Stimulated activated CD8-positive, alpha-beta memory T cell treated with anti-CD3 and anti-CD28 coated beads, Interleukin-7, amount 100 ng/mL, for 24 hours (primary cell): Measurements from ENCODE around the gene MAML2.

Source experiments
- DNase-seq: peaks from one replicate; pipeline ENCODE4 v3.0.0-alpha.2; 2020; ENCODE audit warnings: low read depth

The MAML2 gene

GRCh38 chr11:96339706-96340554 lies 3.1 kb downstream of the MAML2 start:
- DNase-seq, result no peak

DNA sequence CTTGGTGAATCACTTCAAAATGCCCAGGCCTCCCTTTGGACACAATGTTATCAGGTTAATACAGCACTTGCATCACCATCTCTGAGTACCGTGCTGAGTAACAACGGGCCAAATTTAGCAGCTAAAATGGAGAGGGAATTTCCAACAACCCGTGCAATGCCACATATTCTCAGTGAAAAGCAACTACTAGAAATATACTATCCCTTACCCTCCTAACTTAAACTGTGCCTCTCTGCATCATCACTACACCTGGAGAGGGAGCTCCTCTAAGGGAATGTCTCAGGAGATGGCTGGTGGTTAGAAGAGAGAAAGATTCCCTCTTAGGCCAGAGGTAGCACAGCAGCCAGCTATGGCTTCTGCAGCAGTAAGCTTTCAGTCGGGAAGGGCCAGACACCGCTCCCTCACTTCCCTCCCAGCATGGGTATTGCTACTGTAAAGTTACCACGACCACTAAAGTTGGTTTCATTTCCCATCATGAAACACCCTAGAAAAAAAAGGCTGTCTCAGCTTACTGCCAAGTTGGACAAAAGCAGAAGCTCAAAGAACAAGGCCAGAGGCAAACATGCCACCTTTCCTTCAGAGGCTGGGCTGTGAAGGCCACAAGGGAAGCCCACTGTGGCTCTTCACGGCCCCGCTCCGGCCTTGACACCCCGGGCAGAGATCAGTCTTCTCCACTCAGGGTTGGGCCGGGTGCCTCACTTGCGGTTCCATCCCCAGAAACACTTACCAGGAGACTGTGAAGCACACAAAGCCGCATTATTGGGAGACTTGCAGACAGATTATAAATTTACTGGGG lies 3.9 kb downstream of the MAML2 start:
- DNase-seq, result no peak

GRCh38 chr11:96337541-96338431 lies 5.2 kb downstream of the MAML2 start:
- no peak for DNase-seq

DNA sequence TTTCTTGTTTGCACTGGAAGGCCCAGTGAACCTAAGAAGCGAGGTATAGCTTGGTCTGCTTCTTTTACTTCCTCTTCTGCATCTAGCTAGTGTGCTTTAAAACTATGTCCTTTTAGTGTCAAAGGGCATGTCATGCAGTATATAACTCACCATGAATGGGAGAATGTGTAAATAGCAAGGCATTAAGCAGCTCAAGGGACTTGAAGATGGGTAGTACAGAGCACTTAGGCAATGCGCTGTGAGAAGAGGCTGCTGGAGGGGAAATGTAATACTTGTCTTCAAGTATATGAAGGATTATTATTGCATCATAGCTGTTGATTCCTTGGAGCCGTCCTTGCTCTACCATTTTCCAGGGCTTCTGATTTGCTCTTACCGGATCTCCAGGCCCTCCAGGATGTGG lies 7.6 kb downstream of the MAML2 start:
- no peak for DNase-seq

DNA sequence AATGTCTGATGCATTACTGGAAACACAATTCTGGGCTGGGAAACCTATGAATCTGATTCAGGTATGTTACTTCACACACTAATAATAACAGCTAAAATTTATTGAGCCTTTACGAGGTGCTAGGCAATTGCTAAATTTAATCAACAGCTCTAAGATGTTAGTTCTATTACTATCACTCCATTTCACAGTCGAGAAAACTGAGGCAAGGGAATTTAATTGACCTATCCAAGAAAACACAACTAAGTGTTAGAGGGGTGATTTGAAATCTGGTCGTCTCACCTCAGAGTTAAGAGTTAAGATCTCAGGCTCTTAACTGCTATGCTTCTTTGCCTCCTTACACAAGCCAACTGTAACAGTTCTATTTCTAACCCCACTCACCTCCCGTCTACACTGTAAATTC lies 8.8 kb downstream of the MAML2 start:
- DNase-seq, result no peak

DNA sequence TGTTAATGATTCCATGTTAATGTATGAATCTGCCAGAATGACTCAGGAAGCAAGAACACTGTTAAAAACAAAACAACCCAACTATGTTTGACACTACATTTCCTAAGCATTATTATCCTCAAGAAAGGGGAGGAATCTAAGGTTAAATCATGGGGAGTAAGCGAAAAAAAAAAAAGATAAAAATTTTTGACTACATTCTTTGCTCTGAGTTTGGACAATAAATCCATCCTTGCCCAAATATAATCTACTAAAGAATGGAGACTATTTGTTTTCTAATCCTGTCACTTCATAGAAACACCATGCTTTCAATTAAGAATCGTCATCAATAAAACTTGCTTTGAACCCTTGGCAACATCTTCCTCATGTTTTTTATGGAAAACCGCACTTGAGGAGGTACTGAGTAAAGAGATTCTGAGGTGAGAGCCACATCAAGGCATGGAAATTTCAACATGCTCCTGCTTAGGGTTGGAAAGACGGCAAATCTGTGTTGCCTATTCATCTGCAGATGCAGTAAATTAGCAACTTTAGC lies 9.7 kb downstream of the MAML2 start:
- DNase-seq, result no peak

DNA sequence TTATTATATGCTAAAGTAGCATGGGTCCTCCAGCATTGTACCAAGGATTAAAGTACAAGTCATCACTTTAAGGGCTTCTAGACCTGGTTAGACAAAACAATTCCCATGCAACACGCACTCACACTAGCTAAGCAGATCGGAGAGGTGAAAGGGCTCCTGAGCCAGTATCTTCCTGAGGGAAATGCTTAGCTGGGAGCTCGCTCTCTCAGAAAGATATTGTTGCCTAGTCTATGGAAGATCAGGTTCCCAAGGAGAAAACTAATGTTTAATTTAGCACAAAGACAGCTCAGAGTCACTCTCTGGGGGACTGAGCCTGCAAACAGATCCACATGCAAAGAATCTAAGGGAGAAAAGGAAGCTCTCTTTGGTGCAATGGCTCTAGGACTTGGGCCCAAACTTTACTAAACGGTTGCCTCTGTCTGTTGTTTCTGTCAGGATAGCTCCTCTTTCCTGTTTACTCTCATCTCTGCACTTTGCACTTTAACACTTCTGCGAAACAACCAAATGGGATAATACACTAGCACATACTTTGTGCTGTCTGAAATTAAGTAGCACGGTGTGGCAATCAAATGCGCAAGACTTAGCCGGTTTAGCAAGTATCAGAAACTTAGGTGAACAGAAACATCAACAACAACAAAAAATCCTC lies 10.7 kb downstream of the MAML2 start:
- no peak for DNase-seq

- no peak for DNase-seq
Measured at GRCh38 chr11:96331699-96332116, 11.3 kb downstream of the MAML2 start.

GRCh38 chr11:96330511-96330859 lies 12.5 kb downstream of the MAML2 start:
- no peak for DNase-seq

DNA sequence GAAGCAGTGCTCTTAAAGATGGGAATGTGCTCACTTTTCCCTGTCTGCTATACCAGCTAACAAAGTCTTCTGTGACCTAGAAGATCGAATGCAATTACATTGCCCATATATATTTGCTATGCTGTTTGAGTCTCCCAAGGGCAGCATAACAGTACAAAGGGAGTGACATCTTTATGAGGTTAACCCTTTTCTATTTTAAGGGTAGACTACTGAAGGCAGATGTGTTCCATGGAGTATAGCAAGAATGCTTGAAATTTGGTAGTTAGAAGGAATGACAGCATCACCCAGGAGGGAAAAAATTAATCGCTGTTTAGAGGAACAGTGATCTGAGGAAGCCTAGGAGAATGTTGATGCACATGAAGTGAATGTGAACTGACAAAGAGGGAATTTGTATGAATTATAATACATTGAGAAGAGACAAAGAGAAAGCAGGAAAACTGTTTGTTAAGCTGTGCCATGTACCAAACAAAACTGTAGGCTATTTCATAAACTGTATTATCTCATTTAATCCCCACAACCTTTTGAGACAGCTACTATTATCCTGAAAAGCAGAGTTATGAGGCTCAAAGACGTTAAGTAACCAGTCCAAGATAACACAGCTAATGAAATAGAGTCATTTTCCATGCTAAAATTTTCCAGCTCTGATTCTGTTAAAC lies 13.0 kb downstream of the MAML2 start:
- DNase-seq, result no peak

- no peak for DNase-seq
Measured at GRCh38 chr11:96329419-96329818, 13.6 kb downstream of the MAML2 start.

DNA sequence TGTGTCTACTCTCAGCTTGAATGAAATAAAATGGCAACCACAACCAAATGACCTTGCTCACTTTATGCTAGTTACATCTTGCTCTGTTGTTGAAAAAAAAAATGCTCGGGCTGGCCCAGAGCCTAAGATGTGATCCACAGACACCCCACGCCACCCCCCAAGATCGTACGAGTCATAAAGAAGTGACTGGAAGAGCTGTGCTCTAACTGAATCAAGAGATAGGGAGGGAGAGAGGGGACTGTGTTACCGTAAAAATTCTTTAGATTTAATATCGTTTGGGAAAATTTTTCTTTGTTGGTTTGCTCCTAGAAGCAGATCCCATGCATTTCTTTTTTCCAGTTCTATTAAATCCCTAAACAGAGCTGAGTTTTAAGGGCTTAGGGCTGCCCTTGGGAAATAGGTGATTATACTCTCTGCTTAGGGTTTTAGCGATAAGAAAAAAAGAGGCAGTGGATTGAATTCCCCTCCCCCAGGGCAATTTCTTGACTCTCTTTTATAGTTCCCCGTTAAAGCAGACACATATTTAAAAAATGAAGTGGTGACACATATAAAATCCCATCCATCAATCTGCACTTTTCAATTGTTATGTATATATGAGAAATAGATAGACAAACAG lies 14.5 kb downstream of the MAML2 start:
- no peak for DNase-seq

GRCh38 chr11:96326959-96327358 lies 16.0 kb downstream of the MAML2 start:
- DNase-seq, result no peak

- DNase-seq, result no peak
Measured at GRCh38 chr11:96324912-96325311, 18.1 kb downstream of the MAML2 start.

DNA sequence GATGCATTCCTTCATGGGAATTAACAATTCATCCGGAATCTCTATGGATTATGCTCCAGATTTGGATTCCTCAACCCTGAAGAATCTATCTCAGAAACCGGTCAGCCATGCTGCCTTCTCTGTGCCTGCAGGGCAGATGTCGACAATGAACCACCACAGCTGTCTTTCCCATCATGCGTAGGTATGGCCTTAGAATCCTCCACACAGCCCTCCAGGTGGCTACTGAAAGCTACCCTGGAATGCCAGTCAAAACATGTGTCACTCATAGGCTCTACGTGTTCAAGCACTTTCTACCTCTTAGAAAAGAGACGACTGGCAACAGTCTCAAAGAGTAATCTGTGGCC lies 19.4 kb downstream of the MAML2 start:
- no peak for DNase-seq

- no peak for DNase-seq
Measured at GRCh38 chr11:96322775-96323641, 20.0 kb downstream of the MAML2 start.

DNA sequence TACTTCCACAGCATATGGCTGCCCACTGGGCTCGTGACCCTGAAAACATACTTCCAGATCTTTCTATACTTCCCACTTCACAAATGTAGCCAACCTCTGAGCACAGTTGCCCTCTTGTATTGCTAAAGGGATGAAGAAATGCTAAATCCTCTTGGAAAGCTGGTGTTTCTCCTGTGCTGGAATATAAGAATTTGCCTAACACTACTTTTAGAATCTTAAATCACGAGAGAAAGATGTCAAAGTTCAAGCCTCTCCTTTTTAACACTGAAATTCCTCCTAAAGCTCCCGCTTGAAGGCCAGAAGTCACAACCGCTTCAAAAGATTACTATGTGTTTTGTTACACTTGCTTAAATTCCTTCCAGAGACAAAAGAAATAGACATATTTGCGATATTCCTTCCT lies 21.9 kb downstream of the MAML2 start:
- DNase-seq, result no peak

- DNase-seq, result no peak
Measured at GRCh38 chr11:96319898-96320656, 22.9 kb downstream of the MAML2 start.

DNA sequence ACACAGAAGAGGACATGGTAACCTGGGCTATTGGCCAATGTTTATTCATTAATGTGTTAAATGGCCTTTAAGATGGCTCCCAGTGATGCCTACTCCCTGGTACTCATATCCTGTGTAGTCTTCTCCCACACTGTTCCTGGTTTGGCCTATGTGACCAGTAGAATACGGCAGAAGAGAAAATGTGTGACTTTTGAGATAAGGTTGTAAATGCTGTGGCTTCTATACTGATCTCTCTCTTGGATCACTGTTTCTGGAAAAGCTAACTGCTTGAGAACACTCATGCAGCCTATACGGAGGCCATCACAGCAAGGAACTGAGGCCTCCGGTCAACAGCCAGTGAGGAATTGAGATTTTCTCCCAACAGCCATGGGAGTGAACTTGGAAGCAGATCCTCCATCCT lies 24.1 kb downstream of the MAML2 start:
- DNase-seq, result no peak
